Motor neuron (in vitro differentiated cells): ENCODE measurements around the gene HOXB9. TPM values are rescaled to one million over a fixed set of nuclear protein-coding genes. Genes with fewer than 3 reads are reported as not detected.

ENCODE experiments used
- ATAC-seq, 8 experiments: fragments of 200-7000 bp; cut with Tn5 transposase; replicated peaks in 6 of 8; 2 replicates each; pipeline ENCODE4 v1.8.0; 2021; ENCODE audit warnings: mild to moderate bottlenecking in 8 of 8, moderate library complexity in 8 of 8
- H3K27ac ChIP-seq, 2 donors: fragments of 250-450 bp; sonication (Bioruptor Pico); 2 replicates each; pipeline ENCODE4 v1.9.0; 2021; ENCODE audit warnings: antibody characterized with exemption in 2 of 2, mild to moderate bottlenecking in 2 of 2, moderate library complexity in 1 of 2
- H3K4me1 ChIP-seq, 2 donors: fragments of 250-450 bp; sonication (Bioruptor Pico); replicated peaks in 1 of 2; 2 replicates each; pipeline ENCODE4 v1.6.1; 2021; ENCODE audit warnings: antibody characterized with exemption in 2 of 2, mild to moderate bottlenecking in 2 of 2, moderate library complexity in 1 of 2
- H3K4me3 ChIP-seq, 5 donors: fragments of 250-450 bp; sonication (Bioruptor Pico); 2 replicates each; pipeline ENCODE4 v1.9.0; 2021; ENCODE audit warnings: antibody characterized with exemption in 5 of 5, mild to moderate bottlenecking in 5 of 5, moderate library complexity in 4 of 5
- WGBS, 10 experiments: fragments of 450-650 bp; shearing (Covaris generic); methylation state at CpG; one replicate each; pipeline ENCODE4 v1.0.0; 2022; 5-methylcytosine and 5-hydroxymethylcytosine counted together
- in situ Hi-C, 9 experiments: fragments of 400-800 bp; cut with MboI; loops; one replicate each; pipeline ENCODE4 v1.15.0; 2021; ENCODE audit warnings: low sequenced_read_pairs in 9 of 9, low pct_unique_long_range_greater_than_20kb in 2 of 9; ENCODE audit not compliant: unreplicated experiment in 9 of 9
- total RNA-seq, 8 experiments: library from RNA; unstranded; fragments of 300-600 nt; gene quantifications; 2 replicates each; pipeline versions ENCODE4 v1.2.3 to v1.2.4, GENCODE V29; 2022

HOXB9 gene
- total RNA-seq, 8 experiments from 2014 or later, result 0.10 to 154 (median 67.8) TPM

- Histone ChIP-seq H3K4me1 (no peaks in the 10 kb centered on the region), H3K4me3 (no peak overlapping the region), H3K27ac (no peak overlapping the region)
- no peak for ATAC-seq
- in situ Hi-C loops, result loop anchor here in 1 of 9 experiments (25.0 kb wide), 1 partner anchor 92 kb away; the partner anchor contains the start of gene HOXB13
- 0 to 83% (median 25%) methylated on average over 1 to 6 of the region's 6 CpGs; no CpG with 5 or more reads in 1 of the 10 experiments for WGBS, 10 experiments
Measured at GRCh38 chr17:48644910-48645557, 18.9 kb upstream of the HOXB9 start.

GRCh38 chr17:48644159-48644558 is 18.0 kb upstream of the HOXB9 start:
- no peak overlapping the region for H3K27ac ChIP-seq
- 0 to 80% (median 31%) methylated on average over 1 of the region's 1 CpG; no CpG with 5 or more reads in 6 of the 10 experiments for WGBS, 10 experiments
- H3K4me1 ChIP-seq, result no peaks in the 10 kb centered on the region
- no peak for ATAC-seq
- H3K4me3 ChIP-seq, result no peak overlapping the region
- in situ Hi-C loops, result loop anchor here in 1 of 9 experiments (25.0 kb wide), 1 partner anchor 93 kb away; the partner anchor contains the start of gene HOXB13

- no peak for ATAC-seq
- Histone ChIP-seq H3K4me3 (no peak overlapping the region), H3K4me1 (no peaks in the 10 kb centered on the region), H3K27ac (no peak overlapping the region)
- in situ Hi-C loops, result loop anchor here in 1 of 9 experiments (25.0 kb wide), 1 partner anchor 94 kb away; the partner anchor contains the start of gene HOXB13
Measured at GRCh38 chr17:48643697-48644012, 17.5 kb upstream of the HOXB9 start.

GRCh38 chr17:48642843-48643696 is 16.9 kb upstream of the HOXB9 start:
- ATAC-seq, result no peak
- H3K4me1 ChIP-seq, result no peaks in the 10 kb centered on the region
- WGBS, 10 experiments, result 13 to 80% (median 36%) methylated on average over 1 to 16 of the region's 23 CpGs
- in situ Hi-C loops, result loop anchor here in 1 of 9 experiments (25.0 kb wide), 1 partner anchor 94 kb away; the partner anchor contains the start of gene HOXB13
- no peak overlapping the region for H3K4me3 ChIP-seq
- H3K27ac ChIP-seq, result no peak overlapping the region

GRCh38 chr17:48642059-48642842 is 16.1 kb upstream of the HOXB9 start:
- WGBS, 10 experiments, result 0 to 30% (median 7%) methylated on average over 1 to 11 of the region's 58 CpGs; no CpG with 5 or more reads in 4 of the 10 experiments
- ATAC-seq, result peak in 1 of 8 experiments; percentile 49
- Histone ChIP-seq H3K27ac (no peak overlapping the region), H3K4me1 (no peaks in the 10 kb centered on the region), H3K4me3 (no peak overlapping the region)
- in situ Hi-C loops, result loop anchor here in 1 of 9 experiments (25.0 kb wide), 1 partner anchor 95 kb away; the partner anchor contains the start of gene HOXB13

GRCh38 chr17:48641541-48642058 is 15.4 kb upstream of the HOXB9 start:
- Histone ChIP-seq H3K4me3 (no peak overlapping the region), H3K4me1 (no peaks in the 10 kb centered on the region), H3K27ac (no peak overlapping the region)
- no peak for ATAC-seq
- in situ Hi-C loops, result loop anchor here in 1 of 9 experiments (25.0 kb wide), 1 partner anchor 96 kb away; the partner anchor contains the start of gene HOXB13
- WGBS, 10 experiments, result 0 to 60% (median 7%) methylated on average over 1 to 12 of the region's 29 CpGs; no CpG with 5 or more reads in 1 of the 10 experiments

- 33 to 57% (median 45%) methylated on average over 1 of the region's 1 CpG; no CpG with 5 or more reads in 6 of the 10 experiments for WGBS, 10 experiments
- in situ Hi-C loops, result loop anchor here in 1 of 9 experiments (25.0 kb wide), 1 partner anchor 96 kb away; the partner anchor contains the start of gene HOXB13
- H3K4me1 ChIP-seq, result peaks cover 2 to 3% of the 10 kb centered on the region in 2 donors
- ATAC-seq, result no peak
- H3K27ac ChIP-seq, result no peak overlapping the region
- H3K4me3 ChIP-seq, result no peak overlapping the region
Measured at GRCh38 chr17:48640858-48641180, 14.7 kb upstream of the HOXB9 start.

GRCh38 chr17:48639982-48640857 is 14.1 kb upstream of the HOXB9 start:
- Histone ChIP-seq H3K27ac (no peak overlapping the region), H3K4me3 (no peak overlapping the region), H3K4me1 (peaks cover 2 to 3% of the 10 kb centered on the region in 2 donors)
- WGBS, 10 experiments, result 0 to 100% (median 24%) methylated on average over 1 to 5 of the region's 6 CpGs; no CpG with 5 or more reads in 1 of the 10 experiments
- in situ Hi-C loops, result loop anchor here in 1 of 9 experiments (25.0 kb wide), 1 partner anchor 97 kb away; the partner anchor contains the start of gene HOXB13
- no peak for ATAC-seq

- 0 to 45% (median 16%) methylated on average over 1 to 5 of the region's 5 CpGs; no CpG with 5 or more reads in 3 of the 10 experiments for WGBS, 10 experiments
Measured at GRCh38 chr17:48639136-48639535, 13.0 kb upstream of the HOXB9 start.

GRCh38 chr17:48637323-48638260 is 11.4 kb upstream of the HOXB9 start:
- H3K4me1 ChIP-seq, result peaks cover 2 to 3% of the 10 kb centered on the region in 2 donors
- H3K4me3 ChIP-seq, result no peak overlapping the region
- 0 to 66% (median 29%) methylated on average over 2 to 16 of the region's 18 CpGs; no CpG with 5 or more reads in 1 of the 10 experiments for WGBS, 10 experiments
- ATAC-seq, result peak in 2 of 8 experiments; percentile 88 to 92
- no peak overlapping the region for H3K27ac ChIP-seq
- in situ Hi-C loops, result loop anchor here in 1 of 9 experiments (25.0 kb wide), 1 partner anchor 100 kb away; the partner anchor contains the start of gene HOXB13

More at GRCh38 chr17:48639136-48639535, 13.0 kb upstream of the HOXB9 start:
- no peak overlapping the region for H3K4me3 ChIP-seq
- H3K4me1 ChIP-seq, result peaks cover 2 to 3% of the 10 kb centered on the region in 2 donors
- H3K27ac ChIP-seq, result no peak overlapping the region
- ATAC-seq, result no peak
- in situ Hi-C loops, result loop anchor here in 1 of 9 experiments (25.0 kb wide), 1 partner anchor 98 kb away; the partner anchor contains the start of gene HOXB13
